Neuron (in vitro differentiated cells): Measurements from ENCODE around the gene PREB.

Source experiments
- H2AFZ ChIP-seq: one replicate; pipeline ENCODE4 v1.6.1; 2013; ENCODE audit warnings: low read depth, mild to moderate bottlenecking, inconsistent platforms, low read length, moderate library complexity
- H3K27me3 ChIP-seq: one replicate; pipeline ENCODE4 v1.6.1; 2013; ENCODE audit warnings: low read length; ENCODE audit not compliant: insufficient read depth
- H3K36me3 ChIP-seq: one replicate; pipeline ENCODE4 v1.6.1; 2013; ENCODE audit warnings: low read length; ENCODE audit not compliant: insufficient read depth
- H3K4me1 ChIP-seq: one replicate; pipeline ENCODE4 v1.6.1; 2013; ENCODE audit warnings: low read length; ENCODE audit not compliant: insufficient read depth
- H3K4me3 ChIP-seq: 2 replicates; pipeline ENCODE4 v1.5.1; 2013; ENCODE audit warnings: mild to moderate bottlenecking, low read length, moderate library complexity
- H3K9me3 ChIP-seq: one replicate; pipeline ENCODE4 v1.6.1; 2013; ENCODE audit warnings: low read length

The PREB gene

GRCh38 chr2:27148801-27149439, 14.5 kb upstream of the PREB start, which contains the start of gene TCF23:
TSS of gene TCF23 (plus strand) at chr2:27149004. CDS start at chr2:27149134, 130 bp downstream.
- Histone ChIP-seq H3K4me3 (no peak within 1 kb of the TSS), H3K36me3 (no peaks in the 10 kb centered on the region), H2AFZ (no peak within 1 kb of the TSS), H3K4me1 (no peaks in the 10 kb centered on the region), H3K9me3 (no peaks in the 10 kb centered on the region), H3K27me3 (peaks cover 27% of the 10 kb centered on the region)

GRCh38 chr2:27147935-27148334, 13.5 kb upstream of the PREB start:
- H3K27me3 ChIP-seq: peaks cover 27% of the 10 kb centered on the region
- H3K4me3 ChIP-seq: no peak overlapping the region
- H3K4me1 ChIP-seq: no peaks in the 10 kb centered on the region
- no peaks in the 10 kb centered on the region for H3K9me3 ChIP-seq
- no peaks in the 10 kb centered on the region for H3K36me3 ChIP-seq
- no peak overlapping the region for H2AFZ ChIP-seq

GRCh38 chr2:27145682-27146081, 11.2 kb upstream of the PREB start:
- Histone ChIP-seq H3K27me3 (peaks cover 21% of the 10 kb centered on the region), H3K4me1 (no peaks in the 10 kb centered on the region), H2AFZ (no peak overlapping the region), H3K36me3 (no peaks in the 10 kb centered on the region), H3K9me3 (no peaks in the 10 kb centered on the region), H3K4me3 (no peak overlapping the region)

- H3K36me3 ChIP-seq: no peaks in the 10 kb centered on the region
- H3K4me1 ChIP-seq: no peaks in the 10 kb centered on the region
- H3K4me3 ChIP-seq: no peak overlapping the region
- H2AFZ ChIP-seq: no peak overlapping the region
- peaks cover 13% of the 10 kb centered on the region for H3K27me3 ChIP-seq
- no peaks in the 10 kb centered on the region for H3K9me3 ChIP-seq
These were observed 8.8 kb upstream of the PREB start for GRCh38 chr2:27143285-27143684.

- Histone ChIP-seq H3K4me1 (no peaks in the 10 kb centered on the region), H3K4me3 (no peak within 1 kb of the TSS), H3K9me3 (no peaks in the 10 kb centered on the region), H3K27me3 (peaks cover 20% of the 10 kb centered on the region), H3K36me3 (no peaks in the 10 kb centered on the region), H2AFZ (no peak within 1 kb of the TSS)
These were observed 4.9 kb upstream of the PREB start, which contains the start of gene PRR30 for GRCh38 chr2:27139310-27139709. TSS of gene PRR30 (minus strand) at chr2:27139410. CDS start at chr2:27138329, 1,081 bp downstream.

GRCh38 chr2:27138111-27138510, 3.7 kb upstream of the PREB start:
- no peaks in the 10 kb centered on the region for H3K36me3 ChIP-seq
- H3K27me3 ChIP-seq: peaks cover 20% of the 10 kb centered on the region
- no peak overlapping the region for H2AFZ ChIP-seq
- H3K4me3 ChIP-seq: no peak overlapping the region
- H3K9me3 ChIP-seq: no peaks in the 10 kb centered on the region
- H3K4me1 ChIP-seq: peaks cover 6% of the 10 kb centered on the region

GRCh38 chr2:27137322-27137935, 3.0 kb upstream of the PREB start:
- Histone ChIP-seq H3K4me3 (no peak overlapping the region), H3K36me3 (peaks cover 3% of the 10 kb centered on the region), H3K9me3 (no peaks in the 10 kb centered on the region), H2AFZ (no peak overlapping the region), H3K4me1 (peaks cover 6% of the 10 kb centered on the region), H3K27me3 (peaks cover 20% of the 10 kb centered on the region)

GRCh38 chr2:27136751-27137150, 2.3 kb upstream of the PREB start:
- Histone ChIP-seq H2AFZ (no peak overlapping the region), H3K4me1 (peaks cover 6% of the 10 kb centered on the region), H3K27me3 (peaks cover 20% of the 10 kb centered on the region), H3K36me3 (peaks cover 10% of the 10 kb centered on the region), H3K4me3 (no peak overlapping the region), H3K9me3 (no peaks in the 10 kb centered on the region)

- Histone ChIP-seq H2AFZ (no peak overlapping the region), H3K36me3 (peaks cover 21% of the 10 kb centered on the region), H3K27me3 (peaks cover 20% of the 10 kb centered on the region), H3K9me3 (no peaks in the 10 kb centered on the region), H3K4me1 (peaks cover 6% of the 10 kb centered on the region), H3K4me3 (no peak overlapping the region)
These were observed 1.1 kb upstream of the PREB start for GRCh38 chr2:27135478-27135955.

GRCh38 chr2:27134781-27135477, 493 bp upstream of the PREB start:
- Histone ChIP-seq H3K36me3 (peaks cover 25% of the 10 kb centered on the region), H3K4me1 (peaks cover 6% of the 10 kb centered on the region), H3K27me3 (peaks cover 20% of the 10 kb centered on the region), H3K4me3 (peak overlapping the region; percentile 7), H3K9me3 (no peaks in the 10 kb centered on the region), H2AFZ (peak overlapping the region; percentile 88)

GRCh38 chr2:27133195-27133875, 1.1 kb downstream of the PREB start:
- peaks cover 32% of the 10 kb centered on the region for H3K36me3 ChIP-seq
- H2AFZ ChIP-seq: peak overlapping the region; percentile 88
- H3K9me3 ChIP-seq: no peaks in the 10 kb centered on the region
- H3K27me3 ChIP-seq: peaks cover 8% of the 10 kb centered on the region
- peak overlapping the region; percentile 85 for H3K4me3 ChIP-seq
- H3K4me1 ChIP-seq: peaks cover 6% of the 10 kb centered on the region

- no peak overlapping the region for H3K4me3 ChIP-seq
These were observed 3.0 kb downstream of the PREB start for GRCh38 chr2:27131429-27131828.

GRCh38 chr2:27130396-27130795, 4.0 kb downstream of the PREB start:
- no peaks in the 10 kb centered on the region for H3K27me3 ChIP-seq
- H3K9me3 ChIP-seq: no peaks in the 10 kb centered on the region
- H2AFZ ChIP-seq: no peak overlapping the region
- no peak overlapping the region for H3K4me3 ChIP-seq
- peaks cover 32% of the 10 kb centered on the region for H3K36me3 ChIP-seq
- H3K4me1 ChIP-seq: peaks cover 6% of the 10 kb centered on the region

More at GRCh38 chr2:27131429-27131828, 3.0 kb downstream of the PREB start:
- Histone ChIP-seq H3K9me3 (no peaks in the 10 kb centered on the region), H3K36me3 (peaks cover 32% of the 10 kb centered on the region), H2AFZ (no peak overlapping the region), H3K4me1 (peaks cover 6% of the 10 kb centered on the region), H3K27me3 (no peaks in the 10 kb centered on the region)
